GM21515 (cell line): Measurements from ENCODE around the gene THAP3.

Experiments used
- ATAC-seq: cut with Tn5 transposase; IDR thresholded peaks from one replicate; pipeline ENCODE4 v1.9.1; 2021; ENCODE audit not compliant: unreplicated experiment

Gene THAP3

GRCh38 chr1:6666696-6667095 is 42.0 kb downstream of the THAP3 start:
- no peak for ATAC-seq

DNA sequence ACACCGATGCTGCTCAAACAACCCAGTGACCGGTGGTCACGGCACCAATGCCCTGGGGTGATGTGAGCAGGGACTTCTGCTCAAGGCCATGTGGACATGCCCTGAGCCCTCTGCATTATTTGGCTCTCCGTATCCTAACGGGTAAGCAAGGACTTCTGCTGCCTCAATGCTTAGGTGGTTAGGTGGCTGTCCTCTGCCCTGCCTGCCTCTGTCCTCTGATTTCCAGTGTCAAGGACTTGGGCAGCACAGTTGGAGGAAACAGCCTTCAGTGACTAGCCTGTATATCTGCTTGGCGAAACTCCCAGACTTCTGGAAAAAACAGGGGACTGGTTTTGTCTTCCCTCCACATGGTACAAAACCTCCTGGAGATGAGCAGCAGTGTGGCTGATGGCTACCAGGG is 42.5 kb downstream of the THAP3 start:
- no peak for ATAC-seq

GRCh38 chr1:6668503-6668902 is 43.8 kb downstream of the THAP3 start:
- no peak for ATAC-seq

DNA sequence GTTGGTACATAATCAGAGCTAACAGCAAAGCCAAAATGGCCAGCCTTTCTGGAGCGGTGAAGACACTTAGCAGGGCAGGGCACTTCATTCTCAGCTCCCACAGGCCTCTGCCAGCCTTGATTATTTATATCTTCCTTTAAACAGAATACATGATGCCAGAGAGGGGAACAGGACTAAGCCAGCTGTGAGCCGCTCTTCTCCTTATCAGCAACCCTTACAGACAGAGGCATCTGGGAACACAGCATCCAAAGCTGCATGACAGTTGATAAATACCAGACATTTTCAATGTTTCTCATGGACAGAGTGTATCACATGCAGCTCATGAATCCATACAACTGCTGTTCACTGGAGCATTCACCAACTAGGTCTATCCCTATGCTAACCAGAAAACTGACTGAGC is 47.9 kb downstream of the THAP3 start:
- no peak for ATAC-seq

GRCh38 chr1:6673816-6674398 is 49.2 kb downstream of the THAP3 start:
- ATAC-seq: no peak

GRCh38 chr1:6674771-6675170 is 50.1 kb downstream of the THAP3 start:
- ATAC-seq: no peak

DNA sequence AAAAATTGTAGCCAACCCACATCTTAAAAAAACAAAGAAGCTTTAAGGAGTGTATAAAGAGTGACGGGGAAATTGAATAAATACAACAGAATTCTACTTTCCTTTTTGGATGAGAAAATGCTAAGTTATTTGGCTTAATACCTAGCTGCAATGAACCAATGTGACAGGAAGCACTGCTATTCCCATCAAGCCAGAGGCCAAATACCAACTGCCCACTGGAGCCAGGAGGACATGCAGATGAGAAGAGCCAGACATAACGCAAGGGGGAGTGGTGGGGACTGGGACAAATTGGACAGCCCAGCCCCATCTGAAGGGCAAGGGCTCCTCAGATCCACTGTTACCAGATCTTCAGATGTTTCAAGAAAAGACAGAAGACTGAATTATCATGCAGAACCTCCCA is 51.3 kb downstream of the THAP3 start:
- no peak for ATAC-seq
